K562 (cell line): ENCODE data around the gene IZUMO4. TPM values are rescaled to one million over a fixed set of nuclear protein-coding genes. Genes with fewer than 3 reads are reported as not detected.
A peak's percentile ranks its signal among the peaks of the same experiment; 100 is the strongest.

Experiments
- C11orf30 ChIP-seq: fragments of 450-650 bp; IDR thresholded peaks from 2 replicates; pipeline ENCODE4 v1.6.1; 2016; ENCODE audit warnings: low read depth, mild to moderate bottlenecking
- CC2D1A ChIP-seq: fragments of 450-650 bp; IDR thresholded peaks from 2 replicates; pipeline ENCODE4 v1.6.1; 2017; ENCODE audit warnings: mild to moderate bottlenecking
- CREB1 ChIP-seq, 2 experiments: sonication (generic) in 1 of 2; formaldehyde crosslinking in 1 of 2; IDR thresholded peaks; 2 replicates each; pipeline versions ENCODE4 v1.6.1 to v1.8.0; 2012 to 2022; ENCODE audit warnings: inconsistent platforms in 1 of 2, mild to moderate bottlenecking in 1 of 2, missing genetic modification reagents in 1 of 2, moderate library complexity in 1 of 2
- ETS2 ChIP-seq: IDR thresholded peaks from 2 replicates; pipeline ENCODE4 v1.6.1; 2016; ENCODE audit warnings: borderline replicate concordance, missing genetic modification characterization, mild to moderate bottlenecking, moderate library complexity, missing compliant biosample characterization; ENCODE audit not compliant: poor library complexity, severe bottlenecking
- LCOR ChIP-seq: sonication (generic); formaldehyde crosslinking; IDR thresholded peaks from 2 replicates; pipeline ENCODE4 v1.8.0; 2022; ENCODE audit warnings: mild to moderate bottlenecking, missing genetic modification reagents
- MIER1 ChIP-seq: fragments of 450-650 bp; IDR thresholded peaks from 2 replicates; pipeline ENCODE4 v1.6.1; 2016; ENCODE audit warnings: antibody characterized with exemption, mild to moderate bottlenecking, low read depth
- OTX1 ChIP-seq: fragments of 450-650 bp; formaldehyde crosslinking; IDR thresholded peaks from 2 replicates; pipeline ENCODE4 v1.4.0; 2022; ENCODE audit warnings: mild to moderate bottlenecking
- ZNF133 ChIP-seq: fragments of 250-450 bp; sonication (Bioruptor Pico); IDR thresholded peaks from 2 replicates; pipeline ENCODE4 v1.4.0; 2020; ENCODE audit warnings: mild to moderate bottlenecking
- ZNF408 ChIP-seq: fragments of 250-450 bp; sonication (Bioruptor Pico); IDR thresholded peaks from 2 replicates; pipeline ENCODE4 v1.4.0; 2020; ENCODE audit warnings: low read depth, mild to moderate bottlenecking, moderate library complexity
- ZNF57 ChIP-seq: fragments of 450-650 bp; formaldehyde crosslinking; IDR thresholded peaks from 2 replicates; pipeline ENCODE4 v1.4.0; 2020; ENCODE audit warnings: mild to moderate bottlenecking, moderate library complexity
- polyA plus RNA-seq, 8 experiments: library from polyadenylated mRNA; depleted of rRNA in 4 of 8; stranded (reverse) in 5 of 8; unstranded in 3 of 8; fragments of >200 nt; fragmentation: Nextera tagmentation in 2 of 8; fragmentation: Illumina TruSeq in 1 of 8; extraction: Ambion mirVana in 2 of 8; extraction: Trizol in 1 of 8; gene quantifications; 2 replicates each; pipeline versions ENCODE4 v1.2.1 to v1.2.3, GENCODE V29; 2011 to 2014; ENCODE audit warnings: inconsistent platforms in 1 of 8, missing spikeins in 1 of 8
- total RNA-seq, 7 experiments: library from RNA; depleted of rRNA in 6 of 7; stranded (reverse); fragments of >200 nt in 6 of 7; fragmentation: Illumina TruSeq in 2 of 7; extraction: Trizol in 2 of 7; gene quantifications; 2 replicates each; pipeline versions ENCODE4 v1.2.1 to v1.2.3, GENCODE V29; 2011 to 2021; ENCODE audit warnings: low replicate concordance in 1 of 7
- TF ChIP-seq, protein P1 (sequence below): fragments of 450-650 bp; IDR thresholded peaks from 2 replicates; pipeline ENCODE4 v1.6.1; 2016; ENCODE audit warnings: low read depth
- TF ChIP-seq, protein P2 (sequence below): fragments of 150-350 bp; IDR thresholded peaks from 2 replicates; pipeline ENCODE4 v1.6.1; 2014; ENCODE audit warnings: low read depth, mild to moderate bottlenecking, low read length, borderline replicate concordance
- TF ChIP-seq, protein P3 (sequence below): fragments of 450-650 bp; formaldehyde crosslinking; IDR thresholded peaks from 2 replicates; pipeline ENCODE4 v1.4.0; 2020; ENCODE audit warnings: mild to moderate bottlenecking, mixed read lengths

Gene IZUMO4
- total and polyA plus RNA-seq, 9 of the 15 experiments (the other 6 are each of a cell fraction or from before 2014, with no cell fraction given) = 0.07 to 3.9 (median 1.2) TPM

DNA sequence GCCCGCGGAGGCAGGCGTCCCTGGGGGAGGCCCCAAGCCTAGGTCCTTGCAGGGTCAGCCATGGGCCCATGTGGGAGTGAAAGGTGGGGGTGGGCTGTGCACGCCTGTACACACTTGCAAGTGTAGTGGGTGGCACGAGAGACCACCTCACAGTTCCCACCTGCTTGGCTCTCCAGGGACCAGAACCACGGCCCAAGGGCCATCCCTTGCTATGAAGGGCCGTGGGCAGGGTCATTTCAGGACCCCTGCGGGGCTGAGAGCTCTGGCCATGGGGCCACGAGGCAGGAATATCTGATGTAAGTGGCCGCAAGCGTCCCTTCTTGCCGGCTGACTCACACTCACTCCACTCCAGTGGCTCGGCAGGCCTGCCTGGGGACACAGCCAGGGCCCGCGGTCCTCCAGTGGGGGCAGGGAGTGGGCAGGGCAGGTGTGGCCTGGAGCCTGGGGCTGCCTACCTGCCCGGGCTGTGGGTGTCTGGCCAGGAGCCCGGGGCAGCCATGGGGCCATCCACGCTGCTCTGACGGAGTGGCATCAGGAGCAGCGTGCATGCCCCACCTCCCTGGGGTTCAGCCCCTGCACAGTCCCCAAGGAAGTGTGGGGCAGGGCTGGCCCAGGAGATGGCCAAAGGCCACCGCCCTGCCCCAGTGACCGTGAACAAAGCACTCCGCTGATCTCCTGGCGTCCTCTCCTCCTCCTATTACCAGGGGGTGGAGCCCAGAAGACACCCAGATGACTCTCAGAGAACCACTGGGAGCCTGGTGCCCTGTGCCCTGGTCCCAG lies 37.1 kb upstream of the IZUMO4 start (continued):
- TF ChIP-seq, protein P1, sequence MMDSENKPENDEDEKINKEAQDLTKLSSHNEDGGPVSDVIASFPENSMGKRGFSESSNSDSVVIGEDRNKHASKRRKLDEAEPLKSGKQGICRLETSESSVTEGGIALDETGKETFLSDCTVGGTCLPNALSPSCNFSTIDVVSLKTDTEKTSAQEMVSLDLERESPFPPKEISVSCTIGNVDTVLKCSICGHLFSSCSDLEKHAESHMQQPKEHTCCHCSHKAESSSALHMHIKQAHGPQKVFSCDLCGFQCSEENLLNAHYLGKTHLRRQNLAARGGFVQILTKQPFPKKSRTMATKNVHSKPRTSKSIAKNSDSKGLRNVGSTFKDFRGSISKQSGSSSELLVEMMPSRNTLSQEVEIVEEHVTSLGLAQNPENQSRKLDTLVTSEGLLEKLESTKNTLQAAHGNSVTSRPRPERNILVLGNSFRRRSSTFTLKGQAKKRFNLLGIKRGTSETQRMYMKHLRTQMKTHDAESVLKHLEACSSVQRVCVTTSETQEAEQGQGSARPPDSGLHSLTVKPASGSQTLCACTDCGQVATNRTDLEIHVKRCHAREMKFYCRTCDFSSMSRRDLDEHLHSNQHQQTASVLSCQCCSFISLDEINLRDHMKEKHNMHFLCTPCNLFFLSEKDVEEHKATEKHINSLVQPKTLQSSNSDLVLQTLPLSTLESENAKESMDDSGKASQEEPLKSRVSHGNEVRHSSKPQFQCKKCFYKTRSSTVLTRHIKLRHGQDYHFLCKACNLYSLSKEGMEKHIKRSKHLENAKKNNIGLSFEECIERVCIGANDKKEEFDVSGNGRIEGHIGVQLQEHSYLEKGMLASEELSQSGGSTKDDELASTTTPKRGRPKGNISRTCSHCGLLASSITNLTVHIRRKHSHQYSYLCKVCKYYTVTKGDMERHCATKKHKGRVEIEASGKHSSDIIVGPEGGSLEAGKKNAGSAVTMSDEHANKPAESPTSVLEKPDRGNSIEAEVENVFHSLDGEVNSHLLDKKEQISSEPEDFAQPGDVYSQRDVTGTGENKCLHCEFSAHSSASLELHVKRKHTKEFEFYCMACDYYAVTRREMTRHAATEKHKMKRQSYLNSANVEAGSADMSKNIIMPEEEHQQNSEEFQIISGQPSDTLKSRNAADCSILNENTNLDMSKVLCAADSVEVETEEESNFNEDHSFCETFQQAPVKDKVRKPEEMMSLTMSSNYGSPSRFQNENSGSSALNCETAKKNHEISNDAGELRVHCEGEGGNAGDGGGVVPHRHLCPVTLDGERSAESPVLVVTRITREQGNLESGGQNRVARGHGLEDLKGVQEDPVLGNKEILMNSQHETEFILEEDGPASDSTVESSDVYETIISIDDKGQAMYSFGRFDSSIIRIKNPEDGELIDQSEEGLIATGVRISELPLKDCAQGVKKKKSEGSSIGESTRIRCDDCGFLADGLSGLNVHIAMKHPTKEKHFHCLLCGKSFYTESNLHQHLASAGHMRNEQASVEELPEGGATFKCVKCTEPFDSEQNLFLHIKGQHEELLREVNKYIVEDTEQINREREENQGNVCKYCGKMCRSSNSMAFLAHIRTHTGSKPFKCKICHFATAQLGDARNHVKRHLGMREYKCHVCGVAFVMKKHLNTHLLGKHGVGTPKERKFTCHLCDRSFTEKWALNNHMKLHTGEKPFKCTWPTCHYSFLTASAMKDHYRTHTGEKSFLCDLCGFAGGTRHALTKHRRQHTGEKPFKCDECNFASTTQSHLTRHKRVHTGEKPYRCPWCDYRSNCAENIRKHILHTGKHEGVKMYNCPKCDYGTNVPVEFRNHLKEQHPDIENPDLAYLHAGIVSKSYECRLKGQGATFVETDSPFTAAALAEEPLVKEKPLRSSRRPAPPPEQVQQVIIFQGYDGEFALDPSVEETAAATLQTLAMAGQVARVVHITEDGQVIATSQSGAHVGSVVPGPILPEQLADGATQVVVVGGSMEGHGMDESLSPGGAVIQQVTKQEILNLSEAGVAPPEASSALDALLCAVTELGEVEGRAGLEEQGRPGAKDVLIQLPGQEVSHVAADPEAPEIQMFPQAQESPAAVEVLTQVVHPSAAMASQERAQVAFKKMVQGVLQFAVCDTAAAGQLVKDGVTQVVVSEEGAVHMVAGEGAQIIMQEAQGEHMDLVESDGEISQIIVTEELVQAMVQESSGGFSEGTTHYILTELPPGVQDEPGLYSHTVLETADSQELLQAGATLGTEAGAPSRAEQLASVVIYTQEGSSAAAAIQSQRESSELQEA = peak; percentile 54; the same call in 1 of the 2 replicates
- TF ChIP-seq, protein P2, sequence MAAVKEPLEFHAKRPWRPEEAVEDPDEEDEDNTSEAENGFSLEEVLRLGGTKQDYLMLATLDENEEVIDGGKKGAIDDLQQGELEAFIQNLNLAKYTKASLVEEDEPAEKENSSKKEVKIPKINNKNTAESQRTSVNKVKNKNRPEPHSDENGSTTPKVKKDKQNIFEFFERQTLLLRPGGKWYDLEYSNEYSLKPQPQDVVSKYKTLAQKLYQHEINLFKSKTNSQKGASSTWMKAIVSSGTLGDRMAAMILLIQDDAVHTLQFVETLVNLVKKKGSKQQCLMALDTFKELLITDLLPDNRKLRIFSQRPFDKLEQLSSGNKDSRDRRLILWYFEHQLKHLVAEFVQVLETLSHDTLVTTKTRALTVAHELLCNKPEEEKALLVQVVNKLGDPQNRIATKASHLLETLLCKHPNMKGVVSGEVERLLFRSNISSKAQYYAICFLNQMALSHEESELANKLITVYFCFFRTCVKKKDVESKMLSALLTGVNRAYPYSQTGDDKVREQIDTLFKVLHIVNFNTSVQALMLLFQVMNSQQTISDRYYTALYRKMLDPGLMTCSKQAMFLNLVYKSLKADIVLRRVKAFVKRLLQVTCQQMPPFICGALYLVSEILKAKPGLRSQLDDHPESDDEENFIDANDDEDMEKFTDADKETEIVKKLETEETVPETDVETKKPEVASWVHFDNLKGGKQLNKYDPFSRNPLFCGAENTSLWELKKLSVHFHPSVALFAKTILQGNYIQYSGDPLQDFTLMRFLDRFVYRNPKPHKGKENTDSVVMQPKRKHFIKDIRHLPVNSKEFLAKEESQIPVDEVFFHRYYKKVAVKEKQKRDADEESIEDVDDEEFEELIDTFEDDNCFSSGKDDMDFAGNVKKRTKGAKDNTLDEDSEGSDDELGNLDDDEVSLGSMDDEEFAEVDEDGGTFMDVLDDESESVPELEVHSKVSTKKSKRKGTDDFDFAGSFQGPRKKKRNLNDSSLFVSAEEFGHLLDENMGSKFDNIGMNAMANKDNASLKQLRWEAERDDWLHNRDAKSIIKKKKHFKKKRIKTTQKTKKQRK = no peak
- TF ChIP-seq, protein P3, sequence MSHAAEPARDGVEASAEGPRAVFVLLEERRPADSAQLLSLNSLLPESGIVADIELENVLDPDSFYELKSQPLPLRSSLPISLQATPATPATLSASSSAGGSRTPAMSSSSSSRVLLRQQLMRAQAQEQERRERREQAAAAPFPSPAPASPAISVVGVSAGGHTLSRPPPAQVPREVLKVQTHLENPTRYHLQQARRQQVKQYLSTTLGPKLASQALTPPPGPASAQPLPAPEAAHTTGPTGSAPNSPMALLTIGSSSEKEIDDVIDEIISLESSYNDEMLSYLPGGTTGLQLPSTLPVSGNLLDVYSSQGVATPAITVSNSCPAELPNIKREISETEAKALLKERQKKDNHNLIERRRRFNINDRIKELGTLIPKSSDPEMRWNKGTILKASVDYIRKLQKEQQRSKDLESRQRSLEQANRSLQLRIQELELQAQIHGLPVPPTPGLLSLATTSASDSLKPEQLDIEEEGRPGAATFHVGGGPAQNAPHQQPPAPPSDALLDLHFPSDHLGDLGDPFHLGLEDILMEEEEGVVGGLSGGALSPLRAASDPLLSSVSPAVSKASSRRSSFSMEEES = no peak
- TF ChIP-seq C11orf30 = no peak
- TF ChIP-seq MIER1 = no peak
- peak; percentile 14 for TF ChIP-seq ETS2 (tag)
- TF ChIP-seq ZNF57 (CRISPR knock-in tag) = peak; percentile 77
- no peak for TF ChIP-seq CREB1 (IDR thresholded peaks at IDR 0.05)
- TF ChIP-seq CREB1 (CRISPR knock-in tag; IDR thresholded peaks at IDR 0.05) = no peak; the same call in 1 of the 2 replicates
- no peak for TF ChIP-seq CC2D1A
- TF ChIP-seq ZNF133 (CRISPR knock-in tag) = 0 out of 2 replicates have a peak, but pooled peaks have one; percentile 6
- no peak for TF ChIP-seq OTX1 (CRISPR knock-in tag)
- no peak for TF ChIP-seq ZNF408 (CRISPR knock-in tag)
- peak; percentile 79 for TF ChIP-seq LCOR (CRISPR knock-in tag)
